GM13977 (cell line): ENCODE data around the gene SKI.

Experiments used
- DNase-seq: peaks from one replicate; pipeline ENCODE4 v3.0.0; 2012; ENCODE audit warnings: low spot score
- in situ Hi-C: fragments of 300-500 bp; cut with MboI; formaldehyde crosslinking; loops from one replicate; pipeline ENCODE4 v1.12.0; 2022; ENCODE audit warnings: low sequenced_read_pairs, low pct_unique_long_range_greater_than_20kb, mixed read lengths, inconsistent platforms; ENCODE audit not compliant: unreplicated experiment
- TF ChIP-seq, protein P1 (sequence below): IDR thresholded peaks from 2 replicates; pipeline ENCODE4 v1.5.1; 2012; ENCODE audit warnings: mild to moderate bottlenecking, control low read depth; ENCODE audit not compliant: insufficient read depth; ENCODE audit errors: extremely low read depth, missing control alignments

The SKI gene

DNA sequence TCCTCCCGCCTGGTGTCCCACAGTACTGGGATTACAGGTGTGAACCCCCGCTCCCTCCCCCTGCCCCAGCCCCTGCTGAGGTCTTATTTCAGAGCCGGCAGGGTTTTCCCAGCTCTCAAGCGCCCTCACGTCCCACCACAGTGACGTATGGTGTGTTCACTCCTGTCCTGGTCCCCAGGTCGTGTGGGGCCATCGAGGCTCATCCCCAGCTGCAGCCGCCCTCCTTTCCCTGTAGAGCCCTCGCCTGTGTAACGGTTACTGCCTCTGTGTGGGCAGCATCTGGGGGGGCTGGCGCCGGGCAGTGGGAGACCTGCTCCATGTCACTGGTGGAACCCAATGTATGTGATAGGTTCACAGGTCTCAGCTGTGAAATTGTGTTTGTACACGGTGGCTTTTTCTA lies 23.2 kb downstream of the SKI start:
- no peak for DNase-seq
- TF ChIP-seq, protein P1, sequence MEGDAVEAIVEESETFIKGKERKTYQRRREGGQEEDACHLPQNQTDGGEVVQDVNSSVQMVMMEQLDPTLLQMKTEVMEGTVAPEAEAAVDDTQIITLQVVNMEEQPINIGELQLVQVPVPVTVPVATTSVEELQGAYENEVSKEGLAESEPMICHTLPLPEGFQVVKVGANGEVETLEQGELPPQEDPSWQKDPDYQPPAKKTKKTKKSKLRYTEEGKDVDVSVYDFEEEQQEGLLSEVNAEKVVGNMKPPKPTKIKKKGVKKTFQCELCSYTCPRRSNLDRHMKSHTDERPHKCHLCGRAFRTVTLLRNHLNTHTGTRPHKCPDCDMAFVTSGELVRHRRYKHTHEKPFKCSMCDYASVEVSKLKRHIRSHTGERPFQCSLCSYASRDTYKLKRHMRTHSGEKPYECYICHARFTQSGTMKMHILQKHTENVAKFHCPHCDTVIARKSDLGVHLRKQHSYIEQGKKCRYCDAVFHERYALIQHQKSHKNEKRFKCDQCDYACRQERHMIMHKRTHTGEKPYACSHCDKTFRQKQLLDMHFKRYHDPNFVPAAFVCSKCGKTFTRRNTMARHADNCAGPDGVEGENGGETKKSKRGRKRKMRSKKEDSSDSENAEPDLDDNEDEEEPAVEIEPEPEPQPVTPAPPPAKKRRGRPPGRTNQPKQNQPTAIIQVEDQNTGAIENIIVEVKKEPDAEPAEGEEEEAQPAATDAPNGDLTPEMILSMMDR = no peak
- in situ Hi-C loops = no loop called here

DNA sequence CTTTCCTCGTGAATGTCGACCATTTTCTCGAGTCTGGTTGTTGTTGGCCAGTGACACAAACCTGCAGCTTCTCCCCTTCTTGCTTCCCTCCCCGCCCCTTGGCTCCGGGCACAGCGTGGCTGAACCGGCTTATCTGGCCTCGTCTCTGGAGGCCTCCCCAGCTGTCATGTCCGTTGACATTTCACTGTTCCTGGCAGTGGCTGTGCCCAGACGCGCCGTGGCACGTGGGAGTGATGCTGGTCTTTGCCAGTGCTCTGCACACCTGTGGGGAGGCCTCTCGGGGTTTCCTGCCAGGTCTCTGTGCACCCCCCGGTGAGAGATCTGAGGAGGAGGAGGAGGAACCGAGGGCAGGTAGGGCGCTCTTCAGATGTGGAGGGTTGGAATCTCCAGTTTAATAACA lies 23.7 kb downstream of the SKI start:
- TF ChIP-seq, protein P1 = no peak
- no peak for DNase-seq
- in situ Hi-C loops = no loop called here

DNA sequence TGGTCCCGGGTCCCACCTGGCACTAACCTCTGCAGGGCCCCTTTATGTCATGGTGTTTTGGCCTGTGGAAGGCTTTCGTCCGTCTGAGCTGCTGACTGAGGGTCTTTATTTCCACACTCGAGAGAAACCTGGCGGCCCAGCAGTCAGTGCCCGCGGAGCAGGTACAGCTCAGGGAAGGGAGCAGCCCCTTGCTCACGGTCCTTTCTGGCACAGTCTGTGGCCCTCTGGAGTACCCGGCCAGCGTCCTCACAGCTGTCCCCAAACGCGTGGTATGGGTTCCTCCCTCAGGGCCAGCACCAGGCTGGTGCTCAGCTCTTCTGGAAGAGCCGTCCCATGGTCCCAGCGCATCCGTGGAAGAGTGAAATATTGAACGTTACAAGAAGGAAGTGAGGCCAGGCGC lies 24.3 kb downstream of the SKI start:
- TF ChIP-seq, protein P1 = no peak
- DNase-seq = no peak
- in situ Hi-C loops = no loop called here

DNA sequence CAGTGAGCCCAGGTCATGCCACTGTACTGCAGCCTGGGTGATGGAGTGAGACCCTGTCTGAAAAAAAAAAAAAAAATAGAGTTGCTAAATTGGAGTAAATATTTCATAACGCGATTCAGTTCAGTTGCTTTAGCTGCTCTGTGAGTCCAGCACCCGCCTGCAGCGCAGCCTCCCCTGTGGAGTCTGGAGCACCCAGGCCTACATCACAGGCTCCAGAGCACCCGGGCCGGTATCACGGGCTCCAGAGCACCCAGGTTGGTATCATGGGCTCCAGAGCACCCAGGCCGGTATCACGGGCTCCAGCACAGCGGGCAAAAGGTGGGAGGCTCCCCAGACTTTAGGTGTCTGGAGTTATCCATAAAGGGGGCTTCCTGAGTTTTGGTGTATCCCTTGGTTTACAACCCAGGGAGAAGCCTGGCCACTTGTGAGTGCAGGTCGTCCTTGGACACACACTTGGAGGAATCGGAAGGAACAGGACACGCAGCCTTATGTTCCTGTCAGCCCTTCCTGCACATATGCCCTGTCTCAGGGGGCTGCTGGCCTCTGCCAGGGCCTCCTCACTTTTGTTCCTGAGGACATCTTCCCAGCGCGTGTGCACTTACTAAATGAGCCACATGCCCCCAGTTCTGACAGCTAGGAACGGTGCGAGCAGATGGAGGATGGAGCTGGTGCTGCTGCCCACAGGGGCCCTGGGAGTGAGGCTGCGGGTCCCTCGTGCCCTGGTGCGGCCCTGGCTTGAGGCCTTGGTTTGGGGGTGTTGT lies 25.1 kb downstream of the SKI start:
- TF ChIP-seq, protein P1 = no peak
- DNase-seq = no peak
- in situ Hi-C loops = no loop called here

DNA sequence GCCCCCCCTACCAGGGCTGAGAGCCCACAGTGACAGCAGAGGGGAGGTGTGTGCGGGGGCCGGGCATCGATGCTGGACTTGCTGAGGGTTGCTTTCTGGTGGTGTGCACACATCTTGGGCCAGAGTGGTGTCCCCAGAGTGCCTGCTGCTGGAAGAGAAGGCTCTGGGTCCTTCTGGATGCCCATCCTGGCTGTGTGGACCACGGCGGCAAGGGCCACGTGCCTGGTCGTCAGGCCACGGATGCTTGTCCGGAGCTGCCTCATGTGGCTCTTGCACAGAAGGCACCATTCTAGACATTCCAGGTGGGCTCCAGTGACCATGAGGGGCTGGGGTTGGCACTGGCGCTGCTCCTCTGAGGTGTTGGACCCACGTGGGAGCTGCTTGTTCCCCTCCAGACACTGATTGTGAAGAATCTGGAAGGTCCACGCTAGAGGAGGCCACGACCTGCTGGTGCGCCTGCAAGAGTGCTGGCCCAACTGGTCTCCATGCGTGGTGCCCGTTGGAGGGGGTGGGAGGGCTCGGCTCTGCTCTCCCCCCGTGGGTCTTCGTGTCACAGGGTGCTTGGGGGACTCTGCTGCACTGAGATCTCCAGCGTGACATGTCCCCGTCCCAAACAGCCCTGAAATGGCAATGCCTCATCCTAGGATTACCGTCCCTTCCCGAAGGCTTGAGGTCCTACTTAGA lies 25.8 kb downstream of the SKI start:
- in situ Hi-C loops = no loop called here
- TF ChIP-seq, protein P1 = no peak
- DNase-seq = no peak

DNA sequence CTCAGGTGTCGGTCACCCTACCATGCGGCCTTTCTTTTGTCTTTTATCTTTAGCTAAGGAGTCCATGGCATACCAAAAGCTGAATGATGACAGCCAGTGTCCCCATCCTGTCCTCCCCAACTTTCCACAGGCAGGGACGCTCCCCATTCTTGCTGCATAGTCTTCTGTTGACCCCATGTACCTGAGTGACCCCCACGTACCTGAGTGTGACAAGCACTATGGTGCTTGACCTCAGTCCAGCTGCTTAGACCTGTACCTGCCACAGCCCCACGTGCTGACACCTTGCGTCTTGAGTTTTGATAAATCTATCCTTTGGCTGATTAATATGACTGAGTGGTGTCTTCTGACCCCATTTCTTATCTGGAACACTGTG lies 26.9 kb downstream of the SKI start:
- no peak for DNase-seq
- in situ Hi-C loops = no loop called here
- TF ChIP-seq, protein P1 = no peak
